GM21723 (cell line): ENCODE measurements around the gene MAN2B1.
"Not testable (repeated sequence)": the region's sequence is repeated elsewhere in the genome, so short reads cannot be mapped to it uniquely, and the experiment has no call there.

Experiments used
- ATAC-seq: cut with Tn5 transposase; IDR thresholded peaks from one replicate; pipeline ENCODE4 v1.9.1; 2021; ENCODE audit warnings: mild to moderate bottlenecking, moderate library complexity; ENCODE audit not compliant: unreplicated experiment

Gene MAN2B1

DNA sequence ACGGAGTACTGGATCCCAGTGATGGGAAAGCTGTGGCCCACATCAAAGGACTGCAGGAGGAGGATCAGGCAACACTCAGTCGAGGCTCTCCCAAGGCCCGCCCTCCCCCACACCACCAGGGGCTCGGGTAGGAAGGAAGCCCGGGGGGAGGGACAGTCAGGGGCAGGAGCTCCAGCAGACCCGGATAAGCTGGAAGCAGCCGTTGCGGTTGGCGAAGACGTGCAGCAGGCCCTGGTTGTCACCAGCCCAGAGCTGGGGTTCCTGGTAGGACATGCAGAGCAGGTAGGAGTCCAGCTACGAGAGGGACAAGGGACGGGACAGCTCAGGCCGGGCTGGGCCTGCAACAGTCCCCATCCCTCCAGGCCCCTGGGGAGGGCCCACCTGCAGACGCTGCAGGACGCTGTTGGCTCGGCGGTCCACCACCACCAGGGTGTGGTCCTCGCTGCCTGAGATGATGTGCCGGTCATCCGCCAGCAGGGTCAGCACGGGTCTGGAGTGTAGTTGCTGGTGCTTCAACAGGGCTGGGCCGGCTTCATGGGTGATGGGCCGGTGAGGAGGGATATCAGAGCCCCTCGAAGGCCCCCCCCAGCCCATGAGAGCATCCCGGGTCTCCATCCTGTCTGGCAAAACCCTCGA, 23.2 kb upstream of the MAN2B1 start:
- ATAC-seq = no peak

DNA sequence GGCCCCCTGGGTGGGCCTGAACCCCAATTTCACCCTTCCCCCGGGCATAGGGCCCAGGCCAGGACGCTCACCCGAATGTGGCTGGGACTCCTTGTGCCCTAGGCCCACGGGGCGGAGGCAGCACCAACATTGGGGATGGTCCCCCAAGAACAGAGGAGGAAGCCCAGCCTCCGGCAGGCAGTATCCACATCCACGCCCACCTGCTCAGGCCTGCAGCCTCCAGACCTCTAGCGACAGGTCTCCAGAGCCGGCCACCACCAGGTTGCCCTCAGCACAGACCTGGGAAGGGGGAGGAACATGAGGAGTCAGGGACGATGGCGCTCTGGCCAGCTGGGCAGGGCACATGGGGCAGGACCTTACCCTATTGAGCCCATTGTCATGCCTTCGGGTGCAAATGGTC, 22.5 kb upstream of the MAN2B1 start:
- ATAC-seq = no peak

DNA sequence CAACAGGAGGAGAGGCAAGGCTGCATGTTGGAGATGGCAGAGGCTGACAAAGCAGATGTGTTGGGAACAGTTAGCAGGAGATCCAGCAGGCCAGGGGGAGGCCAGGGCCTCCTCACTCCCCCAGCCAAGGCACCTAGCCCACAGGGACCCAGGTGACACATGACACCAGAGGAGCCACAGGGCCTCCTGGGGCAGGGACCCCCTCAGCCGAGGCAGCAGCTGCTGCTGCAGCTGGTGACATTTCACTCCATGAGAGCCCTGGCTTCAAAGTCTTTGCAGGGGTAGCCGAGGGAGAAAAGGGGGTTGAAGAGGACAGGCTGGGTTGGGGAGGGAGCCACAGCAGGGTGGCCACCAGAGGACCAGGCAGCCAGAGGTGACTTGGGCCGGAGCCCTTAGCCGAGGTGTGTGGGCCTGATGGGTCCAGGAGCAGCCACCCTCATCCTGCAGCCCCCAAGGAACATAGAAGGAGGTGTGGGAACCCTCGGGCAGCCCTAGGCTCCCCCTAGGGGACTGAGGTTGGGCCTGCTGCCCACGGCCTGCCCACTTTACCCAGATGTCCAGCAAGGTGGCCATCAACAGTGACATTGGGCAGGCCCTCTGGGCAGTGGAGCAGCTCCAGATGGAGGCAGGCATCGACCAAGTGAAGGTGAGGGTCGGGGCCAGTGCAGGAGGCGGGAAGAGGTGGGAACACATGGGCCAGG, 21.1 kb upstream of the MAN2B1 start, which contains the start of gene GNG14:
Gene GNG14, plus strand, starts transcription at position 503 of the 701 bp plus-strand sequence. Its CDS starts 51 bp downstream, at position 554.
- ATAC-seq = no peak

DNA sequence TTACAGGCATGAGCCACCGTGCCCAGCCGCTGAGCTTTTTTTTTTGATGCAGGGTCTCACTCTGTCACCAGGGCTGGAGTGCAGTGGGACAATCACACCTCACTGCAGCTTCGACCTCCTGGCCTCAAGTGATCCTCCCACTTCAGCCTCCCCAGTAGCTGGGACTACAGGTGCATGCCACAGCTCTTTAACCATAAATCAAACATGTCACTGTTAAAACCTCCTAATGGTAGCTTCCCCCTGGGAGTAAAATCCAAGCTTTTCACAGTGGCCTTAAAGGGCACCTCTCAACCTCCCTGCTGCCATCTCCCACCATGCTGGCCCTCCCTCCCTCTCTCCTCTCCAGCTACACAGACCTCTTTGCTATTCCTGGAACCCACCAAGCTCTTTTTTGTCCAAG, 19.3 kb upstream of the MAN2B1 start:
- ATAC-seq = no peak

DNA sequence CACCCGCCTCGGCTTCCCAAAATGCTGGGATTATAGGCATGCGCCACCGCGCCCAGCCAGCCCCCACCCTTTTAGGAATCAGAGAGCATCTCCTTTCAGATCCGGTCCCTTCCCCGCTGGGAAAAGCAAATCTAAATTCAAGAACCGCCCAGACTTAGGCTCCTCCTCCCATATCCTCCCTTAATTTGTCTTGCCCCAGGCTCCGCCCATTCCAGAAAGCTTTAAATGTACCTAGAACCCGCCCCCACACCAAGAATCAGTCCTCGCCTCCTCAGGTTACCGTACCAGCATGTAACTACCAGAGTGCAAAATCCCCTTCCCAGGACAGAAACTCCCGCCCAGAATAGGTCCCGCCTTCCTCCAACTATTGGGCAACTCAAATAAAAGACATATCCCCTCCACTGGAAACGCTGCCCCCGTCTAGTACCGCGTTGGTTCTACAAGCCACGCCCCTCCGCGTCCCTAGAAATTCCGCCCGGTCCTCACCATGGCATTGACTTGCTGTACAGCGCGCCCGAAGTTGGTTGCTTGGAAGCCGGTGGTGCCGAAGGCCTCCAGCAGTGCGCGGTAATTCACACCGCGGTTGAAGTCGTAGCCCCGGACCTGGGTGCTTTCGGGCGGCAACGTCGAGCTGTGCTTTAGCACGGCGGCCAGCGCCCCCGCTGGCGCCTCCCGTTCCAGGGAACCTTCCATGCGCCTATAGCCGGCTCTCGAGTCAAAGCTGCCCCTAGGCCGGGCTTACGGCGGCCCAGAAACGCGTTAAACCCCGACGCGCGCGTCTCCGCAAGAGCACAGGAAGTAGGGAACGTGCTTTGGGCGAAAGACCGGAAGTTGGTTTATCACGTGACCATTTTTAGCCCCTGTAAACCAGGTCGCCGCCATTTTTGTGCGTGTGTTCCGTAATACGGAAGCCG, 14.8 kb upstream of the MAN2B1 start, which contains the start of gene DHPS:
Gene DHPS, minus strand, starts transcription at position 807 of the 914 bp plus-strand sequence. Its CDS starts 114 bp downstream, at position 693.
- peak; percentile 71 for ATAC-seq

DNA sequence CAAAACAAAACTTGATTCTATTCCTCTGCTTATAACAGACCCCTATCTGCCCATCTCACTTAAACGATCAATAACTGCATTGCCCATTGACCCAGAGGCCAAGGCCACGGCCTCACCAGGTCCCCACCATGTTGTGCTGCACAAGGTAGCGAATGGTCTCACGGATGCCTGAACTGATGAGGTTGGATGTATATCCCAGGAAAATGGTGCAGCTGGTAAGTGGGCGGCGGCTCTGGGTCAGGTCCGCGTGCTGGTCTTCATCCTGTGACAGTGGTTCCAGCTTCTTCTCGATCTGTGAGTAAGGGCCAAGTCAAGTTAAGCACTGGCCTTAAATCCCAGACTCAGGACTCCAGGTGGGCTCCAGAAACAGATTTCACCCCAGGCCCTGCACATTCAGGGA, 13.5 kb upstream of the MAN2B1 start:
- ATAC-seq = no peak

DNA sequence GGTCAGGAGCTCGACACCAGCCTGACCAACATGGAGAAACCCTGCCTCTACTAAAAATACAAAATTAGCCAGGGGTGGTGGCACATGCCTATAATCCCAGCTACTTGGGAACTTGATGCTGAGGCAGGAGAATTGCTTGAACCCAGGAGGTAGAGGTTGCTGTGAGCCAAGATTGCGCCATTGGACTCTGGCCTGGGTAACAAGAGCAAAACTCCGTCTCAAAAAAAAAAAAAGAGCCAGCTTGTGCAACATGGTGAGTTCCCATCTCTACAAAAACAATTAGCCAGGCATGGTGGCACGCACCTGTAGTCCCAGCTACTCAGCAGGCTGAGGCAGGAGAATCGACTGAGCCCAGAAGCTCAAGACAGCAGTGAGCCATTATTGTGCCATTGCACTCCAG, 11.5 kb upstream of the MAN2B1 start:
- ATAC-seq = not testable (repeated sequence)

DNA sequence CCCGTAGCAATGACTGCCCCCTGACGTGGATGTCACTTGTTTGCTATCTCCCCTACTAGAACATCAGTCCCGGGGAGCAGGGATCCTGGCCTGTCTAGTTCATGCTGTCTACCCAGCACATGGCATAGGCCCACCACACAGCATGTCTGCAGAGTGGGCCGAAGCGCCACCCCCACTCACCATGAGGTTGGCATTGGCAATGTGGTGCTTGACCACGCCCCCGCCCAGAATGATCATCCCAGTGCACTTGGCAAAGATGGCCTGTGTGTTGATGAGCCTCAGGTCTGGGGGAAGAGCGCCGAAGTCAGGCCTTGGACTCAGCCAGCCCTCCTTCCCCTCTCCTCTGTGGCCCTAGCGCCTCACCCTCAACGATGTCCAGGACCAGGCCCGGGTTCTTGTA, 10.4 kb upstream of the MAN2B1 start:
- ATAC-seq = no peak

DNA sequence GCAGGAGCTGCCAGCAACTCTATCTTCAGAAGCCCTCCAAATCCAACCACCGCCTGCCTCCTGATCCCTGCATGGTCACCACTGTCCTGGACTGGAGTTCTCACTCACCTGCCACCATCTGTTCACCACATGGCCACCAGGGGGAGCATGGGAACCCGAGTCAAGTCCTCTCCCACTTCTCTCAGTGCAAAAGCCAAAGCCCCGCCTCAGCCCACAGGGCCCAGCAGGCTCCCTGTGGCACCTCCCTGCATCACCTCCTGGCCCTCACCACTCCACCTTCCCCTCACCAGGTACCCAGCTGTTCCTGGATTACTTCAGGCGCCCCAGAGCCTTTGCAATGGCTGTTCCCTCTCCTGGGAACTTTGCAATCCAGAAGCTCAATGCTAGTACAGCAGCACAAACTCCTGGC, 9.8 kb upstream of the MAN2B1 start:
- no peak for ATAC-seq

DNA sequence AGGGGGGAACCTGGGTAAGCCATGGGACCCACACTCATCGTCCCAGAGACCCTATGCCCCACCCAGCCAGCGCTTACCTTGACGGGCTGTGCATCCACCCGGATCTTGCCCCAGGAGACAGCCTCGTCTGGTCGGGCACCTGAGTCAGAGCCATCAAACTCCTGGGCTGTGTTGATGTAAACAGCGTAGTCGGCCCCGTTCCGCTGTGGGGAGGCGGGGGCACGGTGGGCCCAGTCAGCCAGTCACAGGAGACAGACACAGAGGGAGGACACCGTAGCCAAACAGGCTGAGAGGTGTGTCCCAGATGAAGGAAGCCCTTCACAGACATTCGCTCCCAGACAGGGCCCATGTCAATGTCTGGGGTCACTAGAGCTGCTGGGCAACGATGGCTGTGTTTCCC, 9.4 kb upstream of the MAN2B1 start:
- no peak for ATAC-seq

DNA sequence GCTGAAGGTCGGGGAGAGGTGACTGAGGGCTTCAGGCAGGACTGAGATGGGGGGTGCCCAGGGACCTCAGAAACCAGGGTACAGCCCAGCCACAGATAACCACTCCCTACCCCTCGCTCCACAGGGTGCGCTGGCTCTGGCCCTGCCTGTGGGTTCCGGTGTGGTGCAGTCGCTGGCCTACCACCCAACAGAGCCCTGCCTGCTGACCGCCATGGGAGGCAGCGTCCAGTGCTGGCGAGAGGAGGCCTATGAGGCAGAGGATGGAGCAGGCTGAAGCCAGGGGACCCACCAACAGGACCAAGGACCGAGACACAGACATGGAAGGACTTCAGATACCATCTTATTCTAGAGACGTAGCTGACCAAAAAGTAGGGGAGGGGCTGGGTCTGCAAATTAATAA, 8.9 kb upstream of the MAN2B1 start:
- no peak for ATAC-seq

DNA sequence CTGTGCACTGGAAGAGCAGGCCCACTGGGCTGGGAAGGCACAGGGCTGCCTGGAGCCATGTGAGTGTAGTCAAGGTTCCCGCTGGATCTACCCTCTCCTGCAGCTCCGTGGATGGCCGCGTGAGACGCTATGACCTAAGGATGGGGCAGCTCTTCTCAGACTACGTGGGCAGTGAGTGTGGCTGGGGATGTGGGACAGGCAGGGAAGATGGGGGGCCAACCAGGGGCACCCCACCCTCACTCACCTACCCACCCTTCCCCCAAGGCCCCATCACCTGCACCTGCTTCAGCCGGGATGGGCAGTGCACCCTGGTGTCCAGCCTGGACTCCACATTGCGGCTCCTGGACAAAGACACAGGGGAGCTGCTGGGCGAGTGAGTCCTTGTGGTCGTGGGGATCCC, 6.2 kb upstream of the MAN2B1 start:
- ATAC-seq = no peak

DNA sequence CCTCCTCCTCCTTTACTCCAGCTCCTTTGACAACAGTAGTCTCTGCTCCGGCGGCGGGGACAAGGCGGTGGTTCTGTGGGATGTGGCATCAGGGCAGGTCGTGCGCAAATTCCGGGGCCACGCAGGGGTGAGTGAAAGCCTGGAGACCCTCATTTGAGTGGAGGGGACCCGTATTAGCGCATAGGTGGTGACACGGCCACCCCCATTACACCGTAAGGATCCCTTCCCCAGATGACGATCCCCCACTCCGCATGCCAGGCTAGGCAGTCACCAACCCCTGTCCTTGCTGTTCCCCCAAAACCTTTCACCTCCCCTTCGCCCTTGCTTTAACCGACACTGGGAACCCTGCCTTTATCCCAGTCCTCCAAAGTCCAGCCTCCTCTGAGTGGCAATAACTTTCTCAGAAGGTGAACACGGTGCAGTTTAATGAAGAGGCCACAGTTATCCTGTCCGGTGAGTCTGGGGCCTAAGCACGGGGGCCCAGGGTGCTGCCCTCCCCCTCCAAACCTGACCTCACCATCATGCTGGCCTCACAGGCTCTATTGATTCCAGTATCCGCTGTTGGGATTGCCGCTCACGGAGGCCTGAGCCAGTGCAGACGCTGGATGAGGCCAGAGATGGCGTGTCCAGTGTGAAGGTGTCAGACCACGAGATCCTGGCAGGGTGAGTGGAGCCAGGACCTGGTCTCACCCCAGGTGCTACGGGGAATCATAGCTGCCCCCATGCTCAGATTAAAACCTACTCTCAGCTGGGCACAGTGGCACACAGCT, 3.8 kb upstream of the MAN2B1 start:
- no peak for ATAC-seq

DNA sequence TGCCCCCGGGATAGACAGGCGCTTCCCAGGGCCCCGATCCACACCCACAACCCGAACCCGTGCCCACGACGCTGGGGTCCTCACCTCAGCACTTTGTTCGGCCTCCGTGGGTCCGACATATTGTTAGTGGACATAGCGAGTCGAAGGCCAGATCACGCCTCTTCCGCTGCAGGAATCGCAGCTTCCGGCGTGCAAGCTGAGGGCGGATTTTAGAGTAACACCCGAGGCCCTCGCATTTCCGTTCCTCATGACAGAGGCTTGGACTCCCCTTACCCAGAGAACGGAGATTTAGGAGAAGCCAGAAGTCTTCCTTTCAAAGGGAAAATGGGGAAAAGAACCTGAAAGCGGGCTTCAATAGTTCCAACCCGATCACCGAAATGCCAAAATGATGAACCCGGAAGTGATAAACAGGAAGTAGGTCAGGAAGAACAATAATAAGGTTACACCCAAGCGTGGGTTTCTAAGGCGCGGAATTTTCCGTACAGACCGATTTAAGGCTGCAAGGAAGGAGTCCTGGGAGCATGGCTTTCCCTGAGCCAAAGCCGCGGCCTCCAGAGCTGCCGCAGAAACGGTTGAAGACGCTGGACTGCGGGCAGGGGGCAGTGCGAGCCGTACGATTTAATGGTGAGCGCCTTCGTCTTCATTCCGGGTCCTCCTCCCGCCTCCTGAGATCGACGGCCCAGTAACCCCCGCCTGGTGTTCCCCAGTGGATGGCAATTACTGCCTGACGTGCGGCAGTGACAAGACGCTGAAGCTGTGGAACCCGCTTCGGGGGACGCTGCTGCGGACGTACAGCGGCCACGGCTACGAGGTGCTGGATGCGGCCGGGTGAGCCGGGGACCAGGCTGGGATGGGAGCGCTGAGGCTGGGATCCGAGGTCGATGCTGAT, 3.0 kb upstream of the MAN2B1 start:
- no peak for ATAC-seq

DNA sequence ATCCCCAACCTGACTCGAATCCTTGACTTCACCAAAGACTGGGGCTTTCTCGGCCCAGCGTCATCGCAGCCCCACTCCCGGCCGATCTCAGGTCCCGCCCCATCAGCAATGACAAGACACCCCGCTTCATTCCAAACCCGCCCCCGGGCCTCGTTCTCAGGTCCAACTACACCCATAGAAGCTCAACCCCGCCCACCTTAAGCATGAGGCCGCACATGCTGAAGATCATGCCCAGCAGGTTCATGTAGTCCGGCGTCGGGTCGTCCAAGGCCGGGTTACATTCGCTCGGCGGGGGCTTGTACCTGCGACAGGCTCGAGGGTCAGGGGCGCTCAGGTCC, 2.4 kb upstream of the MAN2B1 start:
- no peak for ATAC-seq

DNA sequence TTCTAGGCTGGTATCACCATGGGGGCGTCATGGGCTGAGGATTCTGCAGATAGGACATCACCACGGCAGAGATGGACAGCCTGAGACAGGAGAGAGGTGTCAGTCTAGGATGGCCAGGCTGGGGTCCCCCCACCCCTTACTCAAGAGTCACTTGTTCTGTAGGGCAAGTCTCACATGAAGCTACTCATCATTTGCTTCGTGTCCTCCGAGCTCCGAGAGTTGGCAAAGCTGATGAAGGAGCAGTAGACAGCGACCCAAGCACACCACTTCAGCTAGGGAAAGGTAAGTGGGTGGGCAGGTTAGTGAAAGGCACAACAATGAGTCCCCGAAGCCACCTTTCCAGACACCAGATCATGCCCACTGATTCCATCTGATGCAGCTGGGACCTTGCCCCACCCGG, 1.8 kb upstream of the MAN2B1 start:
- ATAC-seq = no peak

DNA sequence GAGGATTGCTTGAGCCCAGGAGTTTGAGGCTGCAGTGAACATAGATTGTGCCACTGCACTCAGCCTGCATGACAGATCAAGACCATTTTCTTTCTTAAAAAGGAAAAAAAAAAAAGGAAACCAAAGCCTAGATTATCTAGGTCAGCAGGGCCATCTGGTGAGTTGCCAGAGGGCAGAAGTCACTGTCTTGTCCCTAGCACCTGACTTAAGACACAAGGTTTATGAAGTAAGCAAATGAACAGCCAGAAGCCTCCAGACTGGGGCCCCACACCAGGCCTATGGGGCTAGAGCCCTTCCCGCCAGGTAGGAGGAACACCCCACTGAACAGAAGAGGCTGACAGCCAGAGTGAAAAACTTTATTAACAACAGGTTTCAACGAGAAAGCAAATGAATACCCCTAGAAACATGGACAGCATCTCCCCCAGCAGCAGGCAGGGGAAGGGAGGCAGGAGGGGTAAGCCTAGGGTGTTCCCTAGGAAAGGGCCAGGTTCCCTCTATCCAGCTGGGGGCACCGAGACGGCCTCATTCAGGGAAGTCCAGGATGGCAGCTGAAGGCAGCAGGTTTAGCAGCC, 1.3 kb upstream of the MAN2B1 start:
- no peak for ATAC-seq

DNA sequence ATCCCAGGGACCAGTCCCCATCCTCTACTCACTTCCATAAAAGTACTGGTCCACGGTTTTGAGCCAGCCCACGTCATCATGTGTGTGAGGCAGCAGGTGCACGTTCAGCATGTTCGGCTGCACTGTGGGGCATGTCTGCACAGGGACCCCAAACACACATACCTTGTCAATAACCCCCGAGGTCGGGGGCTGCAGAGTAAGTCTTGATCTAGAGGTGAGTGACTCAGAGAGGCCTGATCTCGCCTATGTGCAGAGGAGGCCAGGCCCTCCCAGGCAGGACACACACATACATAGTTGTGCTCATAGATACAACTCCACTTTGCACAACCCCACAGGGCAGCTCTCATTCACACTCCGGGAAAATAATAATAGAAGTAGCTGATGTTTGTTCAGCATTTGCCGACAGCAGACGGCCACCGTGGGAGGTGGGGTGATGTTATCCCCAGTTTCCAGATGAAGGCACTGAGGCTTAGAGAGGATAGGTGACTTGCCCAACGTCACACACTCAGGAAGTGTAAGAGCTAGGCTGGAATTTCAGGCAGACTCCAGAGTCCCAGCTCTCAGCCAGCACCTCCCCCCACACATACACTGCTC, 774 bp downstream of the MAN2B1 start:
- ATAC-seq = no peak

DNA sequence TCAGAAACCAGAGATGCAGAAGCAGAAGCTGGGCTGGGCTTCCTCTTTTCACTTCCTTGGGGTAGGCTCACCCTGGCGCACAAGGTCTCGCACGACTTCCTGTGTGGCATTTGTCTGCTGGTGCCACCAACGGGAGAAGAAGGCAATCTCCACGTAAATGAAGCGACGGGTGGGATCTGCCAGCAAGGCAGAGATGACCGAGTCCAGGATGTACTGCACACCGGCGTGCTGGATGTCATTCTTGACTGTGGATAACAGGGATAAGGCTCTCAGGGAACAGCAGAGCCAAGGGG, 1.3 kb downstream of the MAN2B1 start:
- no peak for ATAC-seq
